A549 (cell line): ENCODE data around the gene GRID2.

ENCODE experiments used
- CEBPB ChIP-seq, 2 experiments: fragments of >200 bp in 1 of 2; sonication (Bioruptor Twin) in 1 of 2; formaldehyde crosslinking in 1 of 2; IDR thresholded peaks; 2 replicates each; pipeline ENCODE4 v1.6.1; 2012 to 2016
- CTCF ChIP-seq: fragments of >200 bp; sonication (Bioruptor Twin); formaldehyde crosslinking; IDR thresholded peaks from 3 replicates; pipeline ENCODE4 v1.5.1; 2016
- TF ChIP-seq, protein P1 (sequence below): IDR thresholded peaks from 2 replicates; pipeline ENCODE4 v1.6.1; 2012

DNA sequence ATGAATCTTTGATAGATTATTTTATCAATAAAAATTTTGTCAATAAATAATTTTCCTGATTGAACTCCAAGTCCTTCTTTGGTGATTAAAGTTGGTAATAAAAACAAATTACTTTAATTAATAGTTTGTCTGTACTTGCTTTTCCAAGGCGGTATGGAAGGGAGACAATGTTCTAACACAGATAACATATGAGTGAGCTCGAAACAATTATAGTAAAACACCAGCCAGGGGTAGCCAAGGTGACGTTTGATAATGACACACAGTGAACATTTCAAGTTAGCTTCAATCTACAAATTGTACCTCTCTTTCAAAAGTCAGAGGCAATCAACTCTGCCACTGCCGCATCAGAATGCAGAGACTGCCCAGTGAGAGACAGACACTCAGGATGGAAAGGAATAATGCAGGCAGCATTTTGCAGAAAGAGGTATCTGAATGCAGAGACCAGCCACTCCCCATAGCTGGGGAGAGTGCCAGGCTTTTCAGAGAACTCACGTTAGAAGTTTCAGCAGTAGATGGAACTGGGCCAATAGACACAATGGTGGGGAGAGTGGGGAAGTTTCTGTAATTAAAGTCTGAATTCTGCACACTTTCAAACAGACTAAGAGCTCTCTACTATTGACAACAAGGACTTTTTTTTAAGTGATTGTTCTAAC lies 1506.7 kb downstream of the GRID2 start:
- TF ChIP-seq CTCF (no peak), CEBPB (IDR thresholded peaks at IDR 0.05) (no peak)
- TF ChIP-seq, protein P1, sequence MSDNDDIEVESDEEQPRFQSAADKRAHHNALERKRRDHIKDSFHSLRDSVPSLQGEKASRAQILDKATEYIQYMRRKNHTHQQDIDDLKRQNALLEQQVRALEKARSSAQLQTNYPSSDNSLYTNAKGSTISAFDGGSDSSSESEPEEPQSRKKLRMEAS, result no peak
